Measurements from ENCODE around the gene CDH11. TPM values are rescaled to one million over a fixed set of nuclear protein-coding genes. Genes with fewer than 3 reads are reported as not detected.

Gene CDH11
- total and polyA plus RNA-seq, 9 of the 15 experiments (the other 6 are each of a cell fraction or from before 2014, with no cell fraction given) = 0.18 TPM; not detected in 8

DNA sequence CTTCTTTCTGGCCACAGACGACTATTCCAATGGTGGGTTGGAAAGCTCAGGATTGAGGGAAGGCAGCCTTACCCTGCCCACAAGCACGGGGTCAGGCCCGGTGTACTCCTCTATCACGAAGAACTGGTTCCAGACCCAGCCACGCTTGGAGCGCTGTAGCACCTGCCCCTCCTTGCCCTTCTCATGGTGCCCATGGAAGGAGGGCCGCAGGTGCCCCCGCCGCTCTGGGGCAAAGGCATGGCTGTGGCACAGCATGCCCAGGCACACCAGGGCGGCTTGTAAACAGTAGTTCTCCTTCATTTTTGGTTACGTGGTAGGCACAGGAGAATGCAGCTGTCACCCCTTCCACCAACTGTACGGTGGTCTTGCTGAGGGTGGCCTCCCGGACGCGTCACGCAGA is 117.3 kb downstream of the CDH11 start (continued):
- TF ChIP-seq, protein P1, sequence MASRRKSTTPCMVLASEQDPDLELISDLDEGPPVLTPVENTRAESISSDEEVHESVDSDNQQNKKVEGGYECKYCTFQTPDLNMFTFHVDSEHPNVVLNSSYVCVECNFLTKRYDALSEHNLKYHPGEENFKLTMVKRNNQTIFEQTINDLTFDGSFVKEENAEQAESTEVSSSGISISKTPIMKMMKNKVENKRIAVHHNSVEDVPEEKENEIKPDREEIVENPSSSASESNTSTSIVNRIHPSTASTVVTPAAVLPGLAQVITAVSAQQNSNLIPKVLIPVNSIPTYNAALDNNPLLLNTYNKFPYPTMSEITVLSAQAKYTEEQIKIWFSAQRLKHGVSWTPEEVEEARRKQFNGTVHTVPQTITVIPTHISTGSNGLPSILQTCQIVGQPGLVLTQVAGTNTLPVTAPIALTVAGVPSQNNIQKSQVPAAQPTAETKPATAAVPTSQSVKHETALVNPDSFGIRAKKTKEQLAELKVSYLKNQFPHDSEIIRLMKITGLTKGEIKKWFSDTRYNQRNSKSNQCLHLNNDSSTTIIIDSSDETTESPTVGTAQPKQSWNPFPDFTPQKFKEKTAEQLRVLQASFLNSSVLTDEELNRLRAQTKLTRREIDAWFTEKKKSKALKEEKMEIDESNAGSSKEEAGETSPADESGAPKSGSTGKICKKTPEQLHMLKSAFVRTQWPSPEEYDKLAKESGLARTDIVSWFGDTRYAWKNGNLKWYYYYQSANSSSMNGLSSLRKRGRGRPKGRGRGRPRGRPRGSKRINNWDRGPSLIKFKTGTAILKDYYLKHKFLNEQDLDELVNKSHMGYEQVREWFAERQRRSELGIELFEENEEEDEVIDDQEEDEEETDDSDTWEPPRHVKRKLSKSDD (conservative IDR thresholded peaks at IDR 0.05; ENCODE audit: low read length) = no peak
- no peak for TF ChIP-seq PCBP2 (IDR thresholded peaks at IDR 0.05; ENCODE audit: low read depth, low read length, poor library complexity, severe bottlenecking)
- no peak for TF ChIP-seq MCM2 (IDR thresholded peaks at IDR 0.05; ENCODE audit: low read depth)
- no peak for TF ChIP-seq TARDBP (IDR thresholded peaks at IDR 0.05)
- TF ChIP-seq ZNF121 (CRISPR knock-in tag; conservative IDR thresholded peaks at IDR 0.05) = no peak

GRCh38 chr16:65003621-65004020 is 118.2 kb downstream of the CDH11 start:
- Histone ChIP-seq H3K4me1 (replicated peaks in 1 of 2; ENCODE audit: control insufficient read depth in 2 of 2, insufficient read depth in 2 of 2, low read length in 2 of 2) (no peaks in the 10 kb centered on the region), H3K9me1 (ENCODE audit: control insufficient read depth, insufficient read depth, low read length) (no peaks in the 10 kb centered on the region), H3K4me2 (ENCODE audit: insufficient read depth, low read length) (no peak overlapping the region), H4K20me1 (replicated peaks; ENCODE audit: control insufficient read depth, insufficient read depth, low read length) (no peaks in the 10 kb centered on the region), H3K27ac (ENCODE audit: extremely low read depth, low read depth, low read length) (no peak overlapping the region), H3K4me3 (no peak overlapping the region), H2AFZ (ENCODE audit: low read depth, low read length) (no peak overlapping the region), H3K36me3 (ENCODE audit: control insufficient read depth, insufficient read depth, low read length) (no peaks in the 10 kb centered on the region), H3K79me2 (ENCODE audit: control insufficient read depth, insufficient read depth, low read length) (no peaks in the 10 kb centered on the region), H3K27me3 (ENCODE audit: control insufficient read depth in 2 of 2, insufficient read depth in 2 of 2, low read length in 2 of 2) (no peaks in the 10 kb centered on the region), H3K9me3 (replicated peaks; ENCODE audit: control insufficient read depth, insufficient read depth, low read depth, low read length) (no peaks in the 10 kb centered on the region), H3K9ac (ENCODE audit: insufficient read depth in 1 of 2, low read depth in 2 of 2, low read length in 2 of 2) (no peak overlapping the region)
- no peak for ATAC-seq
- intact Hi-C loops (cut with micrococcal nuclease) (no loop called here), in situ Hi-C loops (cut with MboI) (no loop called here)
- CTCF ChIA-PET (ENCODE audit: low intra/inter-chr PET ratio) = no interaction called here
- POLR2A ChIA-PET = no interaction called here
- DNase-seq (ENCODE audit: extremely low read depth in 1 of 4, low spot score in 3 of 4) = no peak
- FAIRE-seq = no peak
- no TSS peak for BruUV-seq (replicated peaks)
- TF ChIP-seq ZNF24 (IDR thresholded peaks at IDR 0.05) = no peak
- TF ChIP-seq U2AF1 (optimal IDR thresholded peaks at IDR 0.05; ENCODE audit: low read depth, low read length) = no peak
- TF ChIP-seq TRIM24 (IDR thresholded peaks at IDR 0.05) = no peak
- TF ChIP-seq CREB3L1 (IDR thresholded peaks at IDR 0.05; ENCODE audit: borderline replicate concordance, low read depth) = no peak
- TF ChIP-seq ZNF354B (CRISPR knock-in tag; IDR thresholded peaks at IDR 0.05) = no peak
- TF ChIP-seq KAT7 (CRISPR knock-in tag; IDR thresholded peaks at IDR 0.05; ENCODE audit: borderline replicate concordance) = no peak
- TF ChIP-seq ARID4B (CRISPR knock-in tag; IDR thresholded peaks at IDR 0.05) = no peak
- TF ChIP-seq SMARCA5 (IDR thresholded peaks at IDR 0.05) = no peak

All from K562 (cell line).